NCI-H2196 treated with DMSO at 0.1 percent for 48 hours (cell line): Measurements from ENCODE around the gene TMEM212.

Experiments used
- DNase-seq: peaks from one replicate; lab custom pipeline; 2025; ENCODE audit not compliant: unreplicated experiment; lab: John Stamatoyannopoulos, UW

Gene TMEM212

DNA sequence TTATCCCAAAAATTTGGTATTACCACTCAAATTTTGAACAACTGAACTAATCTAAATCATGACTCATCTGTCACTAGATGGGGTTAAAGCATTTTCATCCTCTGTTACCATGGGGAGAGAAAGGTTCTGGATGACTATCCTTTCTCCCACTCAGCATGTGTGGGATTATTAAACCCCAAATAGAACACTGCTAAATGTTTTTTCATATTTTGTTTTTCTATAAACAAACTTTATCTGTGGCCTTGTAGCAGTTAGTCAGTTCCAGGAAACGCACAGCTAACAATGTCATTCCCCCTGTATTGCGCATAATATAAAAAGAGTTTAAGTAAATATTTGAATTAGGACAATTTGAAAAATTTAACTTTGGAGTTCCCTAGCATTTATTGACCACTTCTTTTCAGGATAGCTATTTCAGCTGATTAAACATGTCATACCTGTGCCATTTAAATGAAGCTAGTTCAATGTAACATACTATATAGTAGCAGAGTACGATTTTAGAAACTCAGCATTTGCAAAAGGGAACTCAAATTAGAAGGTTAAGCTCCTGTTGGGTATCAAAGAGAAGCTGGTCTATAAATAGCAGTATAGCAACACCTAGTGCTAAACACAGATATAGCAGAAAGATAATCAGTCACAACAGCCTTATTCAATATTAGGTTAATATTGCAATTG is 9.2 kb upstream of the TMEM212 start:
- DNase-seq = peak; percentile 61

DNA sequence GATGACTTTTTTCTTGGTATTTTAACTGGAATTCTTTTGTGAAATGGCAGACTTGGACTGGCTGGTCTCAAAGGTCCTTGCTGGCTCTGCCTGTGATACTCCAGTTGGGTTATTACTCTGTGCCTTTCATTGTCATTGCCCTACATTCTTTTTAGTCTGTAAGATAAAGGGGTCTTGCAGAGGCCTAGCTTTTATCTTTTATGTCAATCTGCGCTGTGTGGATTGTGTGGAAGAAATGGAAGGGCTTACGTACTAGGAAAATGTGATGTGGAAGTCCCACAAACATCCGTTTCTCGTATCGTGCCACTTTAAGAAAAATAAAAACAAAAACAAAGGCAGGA is 8.7 kb upstream of the TMEM212 start:
- no peak for DNase-seq

DNA sequence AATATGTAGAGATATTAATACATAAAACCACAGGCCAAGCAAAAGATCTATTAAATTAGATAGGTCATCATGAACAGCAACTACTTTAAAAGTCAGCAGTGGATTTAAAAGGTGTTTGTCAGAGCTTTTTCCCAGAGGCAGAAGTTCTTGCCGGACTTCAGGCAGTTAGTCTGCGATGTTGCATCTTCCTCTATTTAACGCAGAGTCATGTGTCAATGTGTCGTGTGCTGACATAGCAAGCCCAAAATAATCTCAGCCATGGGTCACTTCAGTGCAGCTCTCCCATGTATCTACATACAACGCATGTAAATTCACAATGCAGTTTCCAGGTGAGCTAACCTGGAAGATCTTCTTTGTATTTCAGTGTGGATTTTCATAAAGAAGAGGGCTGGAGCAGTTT is 8.0 kb upstream of the TMEM212 start:
- DNase-seq = no peak

DNA sequence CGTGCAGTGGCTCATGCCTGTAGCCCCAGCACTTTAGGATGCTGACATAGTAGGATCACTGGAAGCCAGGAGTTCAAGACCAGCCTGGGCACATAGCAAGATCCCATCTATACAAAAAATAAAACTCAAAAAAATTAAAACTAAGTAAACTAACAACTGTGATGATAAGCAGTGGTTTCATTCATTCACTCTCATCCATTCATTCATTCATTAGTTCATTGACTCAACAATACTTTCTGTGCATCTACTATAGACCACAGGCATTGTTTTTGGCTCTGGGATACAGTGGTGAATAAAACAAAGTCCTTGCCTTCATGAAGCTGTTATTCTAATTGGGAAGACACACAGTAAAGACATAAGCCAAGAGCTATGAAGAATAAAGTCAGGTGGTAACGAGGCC is 7.5 kb upstream of the TMEM212 start:
- no peak for DNase-seq

DNA sequence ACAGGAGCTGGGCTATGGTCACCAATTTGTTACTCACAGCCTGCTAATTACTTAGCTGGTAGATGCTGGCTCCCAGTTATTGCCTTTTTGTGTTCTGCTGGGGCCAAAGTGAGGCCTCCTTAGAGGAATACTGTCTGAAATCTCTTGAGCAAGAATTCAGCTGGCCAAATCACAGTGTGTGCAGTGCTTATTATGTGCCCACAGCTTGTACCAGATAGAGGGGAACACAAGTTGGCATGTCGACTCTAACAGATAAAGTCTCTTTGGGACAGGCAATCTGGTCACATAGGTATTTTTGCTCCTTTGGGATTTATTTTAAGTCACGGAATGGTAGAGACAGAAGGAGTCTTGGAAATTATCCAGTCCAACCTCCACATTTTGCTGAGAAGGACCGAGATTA is 6.3 kb upstream of the TMEM212 start:
- DNase-seq = no peak

DNA sequence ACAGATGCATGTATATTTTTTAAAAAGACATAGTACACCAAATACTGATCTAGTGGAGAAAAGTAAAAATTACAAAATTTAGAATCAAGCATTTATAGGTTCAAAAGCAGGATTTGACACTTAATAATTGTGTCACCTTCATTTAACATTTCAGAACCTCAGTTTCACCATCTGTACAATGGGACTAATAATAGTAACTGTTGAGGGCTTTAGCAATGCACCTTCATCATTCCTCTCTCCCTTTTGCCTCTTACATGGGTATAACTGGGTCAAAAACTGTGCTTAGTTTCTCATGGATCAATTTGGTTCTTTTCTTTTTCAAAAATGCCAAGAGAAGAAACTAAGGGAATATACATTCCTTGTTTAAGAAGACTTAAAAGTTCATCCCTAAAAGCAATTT is 5.5 kb upstream of the TMEM212 start:
- no peak for DNase-seq

DNA sequence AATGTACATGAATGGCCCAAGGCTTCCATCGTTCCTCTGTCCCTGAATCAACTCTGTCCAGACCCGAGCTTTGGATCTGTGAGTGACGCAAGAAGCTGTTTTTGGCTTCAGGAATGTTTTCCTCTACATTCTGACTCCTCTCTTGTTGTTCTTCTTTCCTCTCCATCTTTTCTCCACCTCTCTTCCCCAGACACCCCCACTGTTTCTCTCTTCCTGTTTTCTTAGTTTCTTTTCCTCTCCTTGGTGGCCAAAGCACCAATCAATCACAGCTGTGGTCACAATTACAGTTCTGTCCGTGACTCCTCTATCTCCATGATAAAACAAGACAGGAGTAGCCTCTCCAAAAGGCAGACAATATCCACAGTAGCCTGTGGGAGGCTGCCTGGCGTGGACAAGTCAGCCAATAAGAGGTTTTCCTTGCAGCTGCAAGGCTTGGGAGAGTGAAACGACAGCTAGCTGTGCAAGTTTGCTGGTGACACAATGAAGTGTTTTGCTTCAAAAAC is 4.9 kb upstream of the TMEM212 start:
- DNase-seq = no peak

DNA sequence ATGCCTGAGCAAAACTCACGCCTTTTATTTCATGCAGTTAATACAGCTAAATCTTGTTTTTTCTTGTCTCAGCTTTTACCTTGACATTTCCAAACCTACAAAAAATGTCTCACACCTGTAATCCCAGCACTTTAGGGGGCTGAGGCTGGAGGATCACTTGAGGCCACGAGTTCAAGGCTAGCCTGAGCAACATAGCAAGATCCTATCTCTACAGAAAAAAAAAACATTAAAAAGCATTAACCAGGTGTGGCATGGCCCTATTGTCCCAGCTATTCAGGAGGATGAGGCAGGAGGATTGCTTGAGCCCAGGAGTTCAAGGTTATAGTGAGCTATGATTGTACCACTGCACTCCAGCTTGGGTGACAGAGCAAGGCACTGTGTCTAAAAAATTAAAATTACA is 3.9 kb upstream of the TMEM212 start:
- no peak for DNase-seq

DNA sequence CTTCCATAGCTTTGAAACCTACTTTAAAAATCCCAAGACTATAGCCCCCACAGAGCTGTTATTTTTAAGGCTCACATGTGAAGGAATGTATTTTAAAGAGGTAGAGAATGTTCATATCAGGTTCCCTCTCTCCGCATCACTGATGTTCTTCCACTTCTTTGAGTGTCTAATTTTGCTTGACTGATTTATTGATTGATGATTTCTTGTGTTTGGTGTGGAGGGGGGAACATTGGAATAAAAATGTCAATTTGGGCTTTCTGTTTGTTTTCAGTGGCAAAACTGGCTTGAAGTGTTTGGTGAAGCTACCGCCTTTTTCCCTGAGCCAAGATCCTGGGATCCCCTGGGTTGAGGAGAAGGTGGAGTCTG is 2.7 kb upstream of the TMEM212 start:
- DNase-seq = no peak

DNA sequence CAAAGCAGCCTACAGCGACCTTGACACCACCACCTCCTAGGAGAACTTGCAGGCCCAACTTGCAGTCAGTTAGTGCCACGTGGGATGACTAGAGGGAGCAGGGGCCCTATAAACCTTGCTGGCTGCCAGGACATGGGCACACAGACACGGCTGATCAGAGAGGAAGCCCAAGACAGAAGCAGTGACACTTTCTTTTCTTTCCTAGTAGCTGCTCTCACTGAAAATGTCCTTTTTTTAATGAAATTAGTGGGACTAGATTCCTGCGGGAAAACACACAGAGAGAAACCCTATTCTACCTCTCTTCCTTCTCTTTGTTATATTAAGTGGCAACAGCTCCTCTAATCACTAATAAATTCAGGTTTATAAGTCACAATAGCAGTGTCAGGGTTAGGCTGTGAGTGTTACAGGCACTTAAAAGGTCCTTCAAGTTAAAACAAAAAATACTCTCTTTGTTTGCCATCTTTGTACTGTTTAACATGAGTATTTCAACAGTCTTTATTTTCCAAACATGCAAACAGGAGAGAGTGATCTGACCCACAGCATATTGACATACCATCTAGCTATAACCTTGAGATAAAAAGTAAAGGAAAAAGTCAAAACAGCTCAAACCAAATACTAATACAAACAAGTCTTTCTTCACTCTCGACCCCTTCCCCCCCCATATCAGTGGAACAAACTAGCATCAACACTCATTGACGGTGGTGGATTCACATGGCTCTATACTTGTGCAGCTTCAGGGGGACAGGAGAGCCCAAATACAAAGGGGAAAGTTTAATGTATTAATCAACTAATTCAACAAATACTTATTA is 2.1 kb upstream of the TMEM212 start:
- no peak for DNase-seq

DNA sequence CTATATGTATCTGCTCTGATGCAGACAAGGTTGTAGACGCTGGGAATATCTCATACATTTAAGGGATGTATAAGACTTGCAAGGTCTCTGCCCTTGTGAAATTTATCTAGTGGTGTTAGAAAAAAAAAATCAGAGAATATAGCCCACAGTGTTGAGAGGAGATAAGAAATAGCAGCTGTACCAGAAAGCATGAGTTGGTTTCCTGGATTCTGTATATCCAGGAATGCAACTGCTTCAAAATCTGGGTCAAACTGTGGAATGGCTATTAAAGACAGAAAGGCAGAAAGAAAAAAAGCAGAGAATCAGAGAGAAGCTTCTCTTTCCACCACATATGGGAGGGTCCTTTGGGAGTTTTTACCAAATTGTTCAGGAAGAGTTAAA is 1.5 kb upstream of the TMEM212 start:
- DNase-seq = no peak

DNA sequence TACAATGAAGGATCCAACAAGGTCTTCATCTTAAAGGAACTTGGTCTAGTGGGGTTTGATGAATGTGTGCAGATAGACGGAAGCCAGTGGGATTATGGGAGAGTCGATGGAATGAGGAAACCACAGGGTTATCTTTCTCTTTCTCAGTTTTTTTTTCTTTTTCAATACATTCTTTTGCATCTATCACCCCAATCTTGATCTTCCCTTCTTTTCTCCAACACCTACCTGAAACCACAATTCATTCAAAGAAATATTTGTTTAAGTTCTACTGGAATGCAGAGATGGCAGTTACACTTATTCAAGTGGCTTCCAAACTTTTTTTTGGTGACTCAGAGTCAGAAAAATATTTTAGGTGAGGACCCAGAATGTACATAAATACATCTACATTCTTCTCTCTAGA is 1.7 kb downstream of the TMEM212 start:
- DNase-seq = no peak

DNA sequence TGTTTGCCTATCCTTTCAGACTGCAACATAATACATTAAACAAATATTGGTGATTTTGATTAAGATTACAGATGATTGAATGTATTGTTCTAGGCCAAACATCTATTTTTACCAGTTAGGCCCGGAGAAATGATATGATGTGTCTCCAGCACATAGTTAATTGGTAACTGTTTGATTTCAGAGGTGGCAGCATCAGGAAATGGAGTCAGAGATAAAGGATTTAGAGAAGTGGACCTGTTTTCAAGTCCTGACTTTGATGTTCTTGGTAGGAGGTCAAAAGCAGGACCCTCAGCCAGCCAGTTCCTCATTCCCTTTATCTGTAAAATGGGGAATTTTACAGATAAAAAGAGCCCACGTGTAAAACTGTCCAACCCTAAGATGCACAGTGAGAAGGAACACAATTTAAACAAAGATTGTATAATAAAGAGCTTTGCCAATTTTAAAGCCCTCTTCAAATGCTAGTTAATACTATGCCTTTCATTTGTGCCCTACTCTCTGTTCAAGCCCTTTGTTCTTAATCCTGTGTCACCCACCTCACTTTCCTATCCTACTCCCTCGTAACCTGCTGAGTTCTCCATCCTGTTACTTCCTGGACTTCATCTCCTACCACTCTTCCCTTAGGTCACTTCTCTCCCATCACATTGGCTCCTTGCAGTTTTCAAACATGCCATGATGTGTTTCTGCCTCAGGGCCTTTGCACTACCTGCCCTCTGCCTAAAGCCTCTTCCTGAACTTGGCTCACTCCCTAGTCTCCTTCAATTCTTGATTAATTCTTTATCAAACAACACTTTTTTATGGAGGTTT is 2.5 kb downstream of the TMEM212 start:
- no peak for DNase-seq

DNA sequence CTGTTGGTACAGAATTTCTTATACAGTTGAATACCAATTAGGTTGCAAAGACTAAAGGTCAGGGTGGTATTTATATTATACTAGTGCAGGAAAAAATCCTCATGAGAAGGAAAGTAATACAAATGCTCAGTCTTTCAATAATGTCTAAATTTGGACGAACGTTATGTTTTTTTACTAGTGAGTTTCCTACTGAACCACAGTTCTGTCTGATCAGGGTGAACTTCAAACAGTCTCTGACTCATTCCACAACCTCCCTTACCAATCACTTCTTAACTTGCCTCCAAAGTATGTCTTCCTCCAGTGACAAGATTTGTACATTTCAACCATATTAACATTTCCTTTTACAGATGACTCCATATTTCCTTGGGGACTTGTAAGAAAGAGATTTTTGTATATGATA is 3.4 kb downstream of the TMEM212 start:
- no peak for DNase-seq

DNA sequence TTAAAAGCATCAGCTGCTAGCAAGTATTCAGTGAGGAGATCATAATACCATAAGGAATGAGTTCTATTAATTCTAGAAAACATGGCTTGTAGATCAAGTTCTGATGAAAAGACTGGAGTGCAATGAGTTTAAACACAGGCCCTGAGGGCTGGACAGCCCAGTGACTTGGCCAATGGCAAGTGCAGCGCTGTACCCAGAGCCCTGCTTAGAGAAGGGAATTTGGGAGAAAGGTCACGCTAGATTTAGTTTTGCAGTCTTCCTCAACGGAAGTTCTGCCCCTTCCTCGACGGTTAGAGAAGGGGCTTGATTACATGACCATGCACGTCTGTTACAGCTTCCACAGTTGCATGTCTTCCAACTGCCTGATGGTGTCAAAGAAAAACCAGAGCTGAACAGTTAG is 4.0 kb downstream of the TMEM212 start:
- no peak for DNase-seq

DNA sequence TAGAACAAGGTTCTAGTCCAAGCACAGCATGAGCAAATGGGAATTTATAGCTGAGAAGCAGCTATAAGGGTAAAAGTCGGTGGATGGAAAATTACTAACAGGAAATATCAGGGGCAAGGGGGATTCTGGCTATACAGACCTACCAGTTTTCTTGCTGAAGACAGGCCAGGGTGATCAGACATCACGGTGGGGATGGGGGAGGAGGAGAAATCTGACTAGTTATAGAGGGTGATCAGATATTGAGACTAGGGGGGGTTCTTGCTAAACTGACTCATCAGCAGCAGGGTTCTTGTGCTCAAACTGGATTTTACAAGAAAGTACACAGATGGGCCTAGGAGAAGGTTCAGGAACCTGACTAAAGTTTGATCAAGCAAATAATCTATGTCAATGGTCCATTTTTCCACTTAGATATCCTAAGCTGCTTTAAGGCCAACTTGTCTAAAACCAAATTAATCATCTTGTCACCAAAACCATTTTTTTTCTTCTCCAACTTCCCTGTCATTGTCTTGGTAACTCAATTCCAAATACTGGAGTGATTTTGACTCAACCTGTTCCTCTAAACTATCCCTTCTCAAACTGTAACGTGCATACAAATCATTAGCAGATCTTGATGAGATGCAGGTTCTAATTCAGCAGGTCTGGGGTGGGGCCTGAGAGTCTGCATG is 4.6 kb downstream of the TMEM212 start:
- no peak for DNase-seq

DNA sequence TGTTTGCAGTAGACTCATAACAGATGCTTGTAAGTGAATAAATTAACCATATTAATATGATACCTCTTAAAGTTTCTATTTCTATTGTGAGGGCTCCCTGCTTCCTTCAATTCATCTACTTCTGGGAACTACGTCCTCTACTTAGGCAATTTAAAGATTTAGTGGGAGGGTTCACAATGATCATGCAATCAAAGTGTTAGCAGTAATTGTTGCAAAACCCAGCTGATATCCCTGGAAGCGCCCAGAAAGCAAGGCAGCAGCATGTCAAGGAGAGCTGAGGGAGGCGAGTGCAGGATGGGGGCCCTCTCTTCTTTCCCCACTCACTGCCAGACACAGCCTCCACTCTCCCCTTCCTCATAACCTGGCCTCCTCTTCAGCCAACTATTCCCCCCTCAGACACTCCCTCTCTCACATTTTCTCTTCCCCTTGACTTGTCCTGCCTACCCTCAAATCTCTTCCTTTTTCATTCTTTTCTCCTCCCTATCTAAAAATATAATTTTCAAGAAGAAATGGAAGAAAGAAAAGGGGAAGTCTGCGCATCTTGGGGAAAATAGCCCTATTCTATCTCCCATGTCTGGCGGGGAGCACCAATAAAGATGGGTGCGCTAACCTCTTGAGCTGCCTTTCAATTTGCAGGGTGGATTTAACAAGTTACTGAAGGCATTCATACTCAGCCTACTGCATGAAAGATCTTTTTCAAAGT is 6.6 kb downstream of the TMEM212 start:
- no peak for DNase-seq

DNA sequence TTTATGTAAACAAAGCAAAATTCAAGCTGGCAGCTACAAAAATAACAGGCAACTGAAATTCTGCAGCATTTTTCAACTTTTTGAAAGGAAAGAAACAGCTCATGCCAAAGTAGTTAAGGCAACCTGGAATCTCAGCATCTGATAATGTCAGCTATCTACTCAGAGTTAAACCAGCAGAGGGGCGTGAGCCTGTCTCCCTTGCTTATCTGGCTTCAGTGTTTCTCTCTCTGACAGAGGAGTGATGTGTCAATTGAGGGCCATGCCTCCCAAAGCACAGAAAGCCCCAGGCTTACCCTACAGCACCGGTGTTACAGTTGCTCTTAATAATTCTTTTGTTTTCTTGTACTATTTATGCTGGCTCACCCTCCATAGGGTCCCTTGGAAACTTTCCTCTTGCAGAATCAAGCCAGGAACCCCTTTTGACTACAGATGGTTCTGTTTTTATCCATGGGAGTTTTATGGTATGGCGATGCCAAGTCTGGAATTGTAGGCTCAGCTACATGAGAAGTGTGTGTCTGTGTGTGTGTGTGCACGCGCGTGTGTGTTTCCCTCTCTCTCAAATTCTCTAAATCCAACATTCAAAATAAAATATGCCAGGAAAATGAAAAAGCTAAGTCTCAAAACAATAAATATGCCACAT is 7.3 kb downstream of the TMEM212 start:
- DNase-seq = no peak

DNA sequence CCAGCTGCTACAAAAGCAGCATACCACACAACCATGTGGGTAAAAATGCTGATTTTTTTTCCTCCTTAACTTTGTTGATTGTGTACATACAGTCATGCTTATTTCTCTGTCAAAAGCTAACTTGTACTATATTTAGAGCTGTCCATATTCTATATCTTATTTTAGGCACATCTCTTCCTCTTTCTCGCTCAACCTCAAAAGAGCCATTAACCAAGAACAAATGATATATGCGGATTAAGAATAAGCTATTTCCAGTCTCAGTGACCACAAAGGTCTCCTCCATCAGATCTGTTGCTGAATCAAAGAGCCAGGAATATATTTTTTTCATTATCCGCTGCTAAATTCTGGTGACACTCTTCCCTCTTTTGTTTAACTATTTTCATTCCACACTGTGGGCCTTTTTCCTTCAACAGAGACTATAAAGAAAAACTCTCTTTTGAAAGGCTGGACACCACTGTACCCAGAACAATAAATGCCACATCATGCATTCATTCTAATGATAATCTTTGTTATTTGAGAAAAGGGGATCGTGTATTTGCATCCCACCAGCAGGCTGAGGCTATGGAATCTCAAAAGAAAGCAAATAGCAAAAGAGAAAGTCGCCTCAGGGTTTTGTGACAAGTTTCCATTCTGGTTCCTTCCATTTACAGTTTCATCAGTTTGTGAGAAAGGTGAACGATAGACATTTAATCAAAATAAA is 8.0 kb downstream of the TMEM212 start:
- DNase-seq = no peak

DNA sequence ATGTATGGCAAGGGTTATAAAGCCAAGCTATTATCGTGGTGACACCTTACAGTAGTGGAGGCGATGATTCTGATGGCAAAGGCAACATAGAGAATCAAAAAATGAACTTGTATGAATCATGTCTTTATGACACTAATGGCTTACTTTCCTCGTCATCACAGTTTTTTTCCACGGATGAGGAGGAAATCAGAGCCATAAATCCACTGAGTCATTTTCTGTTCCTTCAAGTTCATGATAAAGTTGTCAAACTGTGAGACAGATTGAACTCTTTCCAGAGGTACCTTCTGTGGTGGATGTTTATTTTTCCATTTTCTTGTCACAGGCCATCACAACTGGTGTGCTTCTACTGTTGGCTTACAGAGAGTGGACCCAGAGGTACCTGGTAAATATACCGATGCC is 8.5 kb downstream of the TMEM212 start:
- no peak for DNase-seq
